Parathyroid adenoma (tissue), 2 donors: ENCODE measurements around the gene AIPL1.

Source experiments
- H2AFZ ChIP-seq: fragments of 300-600 bp; sonication (generic); one replicate; pipeline ENCODE4 v1.7.0; 2017; ENCODE audit warnings: antibody characterized with exemption, mild to moderate bottlenecking
- H3K27ac ChIP-seq: fragments of 300-600 bp; sonication (generic); one replicate; pipeline ENCODE4 v1.7.0; 2017
- H3K27me3 ChIP-seq: fragments of 300-600 bp; sonication (generic); one replicate; pipeline ENCODE4 v1.7.0; 2017; ENCODE audit warnings: low read length; ENCODE audit not compliant: control insufficient read depth, insufficient read depth
- H3K36me3 ChIP-seq: fragments of 300-600 bp; sonication (generic); one replicate; pipeline ENCODE4 v1.7.0; 2017; ENCODE audit warnings: low read length; ENCODE audit not compliant: control insufficient read depth, insufficient read depth
- H3K4me1 ChIP-seq: fragments of 300-600 bp; sonication (generic); one replicate; pipeline ENCODE4 v1.7.0; 2017; ENCODE audit warnings: control low read depth
- H3K4me2 ChIP-seq: fragments of 300-600 bp; sonication (generic); one replicate; pipeline ENCODE4 v1.7.0; 2017; ENCODE audit warnings: low read length
- H3K4me3 ChIP-seq: fragments of 300-600 bp; sonication (generic); one replicate; pipeline ENCODE4 v1.7.0; 2017; ENCODE audit warnings: low read depth, low read length
- H3K79me2 ChIP-seq: fragments of 300-600 bp; sonication (generic); one replicate; pipeline ENCODE4 v1.7.0; 2017; ENCODE audit warnings: control low read depth
- H3K9ac ChIP-seq: fragments of 300-600 bp; sonication (generic); one replicate; pipeline ENCODE4 v1.7.0; 2017; ENCODE audit warnings: mild to moderate bottlenecking
- H3K9me3 ChIP-seq: fragments of 300-600 bp; sonication (generic); one replicate; pipeline ENCODE4 v1.7.0; 2017; ENCODE audit warnings: low read length; ENCODE audit not compliant: control insufficient read depth
- CTCF ChIP-seq: fragments of 300-600 bp; sonication (generic); IDR thresholded peaks from one replicate; pipeline ENCODE4 v1.7.0; 2017; ENCODE audit warnings: antibody characterized with exemption, mild to moderate bottlenecking
- donor health status: primary hyperparathyroidism.

AIPL1 gene

GRCh38 chr17:6476076-6476809 lies 41.3 kb upstream of the AIPL1 start:
- no peaks in the 10 kb centered on the region for H3K36me3 ChIP-seq
- H3K4me3 ChIP-seq: no peak overlapping the region
- no peaks in the 10 kb centered on the region for H3K9me3 ChIP-seq
- H3K79me2 ChIP-seq: no peaks in the 10 kb centered on the region
- H3K4me1 ChIP-seq: no peaks in the 10 kb centered on the region
- H3K9ac ChIP-seq: no peak overlapping the region
- no peak for TF ChIP-seq CTCF
- H3K27me3 ChIP-seq: no peaks in the 10 kb centered on the region
- no peak overlapping the region for H3K27ac ChIP-seq
- no peak overlapping the region for H3K4me2 ChIP-seq
- no peak overlapping the region for H2AFZ ChIP-seq

GRCh38 chr17:6475411-6475810 lies 40.5 kb upstream of the AIPL1 start:
- Histone ChIP-seq H3K9ac (no peak overlapping the region), H3K79me2 (no peaks in the 10 kb centered on the region)

GRCh38 chr17:6474906-6475305 lies 40.0 kb upstream of the AIPL1 start:
- no peak for TF ChIP-seq CTCF
- Histone ChIP-seq H3K79me2 (no peaks in the 10 kb centered on the region), H2AFZ (no peak overlapping the region), H3K4me1 (no peaks in the 10 kb centered on the region), H3K9ac (no peak overlapping the region), H3K4me2 (no peak overlapping the region), H3K9me3 (no peaks in the 10 kb centered on the region), H3K27ac (no peak overlapping the region), H3K36me3 (no peaks in the 10 kb centered on the region), H3K27me3 (no peaks in the 10 kb centered on the region), H3K4me3 (no peak overlapping the region)

More at GRCh38 chr17:6475411-6475810, 40.5 kb upstream of the AIPL1 start:
- Histone ChIP-seq H3K4me3 (no peak overlapping the region), H3K36me3 (no peaks in the 10 kb centered on the region), H3K4me1 (no peaks in the 10 kb centered on the region), H3K27me3 (no peaks in the 10 kb centered on the region), H3K27ac (no peak overlapping the region), H3K4me2 (no peak overlapping the region), H2AFZ (no peak overlapping the region), H3K9me3 (no peaks in the 10 kb centered on the region)
- no peak for TF ChIP-seq CTCF

- Histone ChIP-seq H3K4me1 (no peaks in the 10 kb centered on the region), H3K9ac (no peak overlapping the region), H3K9me3 (no peaks in the 10 kb centered on the region), H3K4me3 (no peak overlapping the region), H3K36me3 (no peaks in the 10 kb centered on the region), H3K79me2 (no peaks in the 10 kb centered on the region), H3K27me3 (no peaks in the 10 kb centered on the region), H2AFZ (no peak overlapping the region), H3K27ac (no peak overlapping the region), H3K4me2 (no peak overlapping the region)
- TF ChIP-seq CTCF: no peak
Measured at GRCh38 chr17:6474376-6474775, 39.5 kb upstream of the AIPL1 start.
